Measurements from ENCODE around the gene FAM240B. TPM values are rescaled to one million over a fixed set of nuclear protein-coding genes. Genes with fewer than 3 reads are reported as not detected.

Gene FAM240B
- total RNA-seq, 2 experiments from 2014 or later = not detected

DNA sequence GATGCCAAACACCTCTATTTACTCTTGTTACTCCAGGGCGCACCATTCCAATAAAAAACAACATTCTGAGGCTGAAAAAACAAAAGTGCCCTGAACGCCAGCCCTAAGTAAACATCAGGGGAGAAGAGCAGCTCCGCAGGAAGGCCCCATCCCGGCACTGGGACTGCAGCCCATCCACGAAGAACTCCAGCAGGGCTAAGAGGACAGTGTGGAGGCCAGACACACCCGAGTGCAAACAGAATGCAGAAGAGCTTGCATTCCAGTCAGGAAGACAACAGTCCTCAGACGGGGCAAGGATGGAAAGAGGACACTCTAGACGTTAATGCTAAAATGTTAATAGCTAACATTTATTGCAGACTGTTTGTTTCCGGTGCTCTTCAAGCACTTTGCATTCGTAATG is 33.0 kb downstream of the FAM240B start:
- Mint-ChIP-seq H3K27ac (no peak overlapping the region), H3K4me1 (ENCODE audit: low read depth) (no peaks in the 10 kb centered on the region), H3K9me3 (no peaks in the 10 kb centered on the region), H3K27me3 (peaks cover 25% of the 10 kb centered on the region), H3K36me3 (ENCODE audit: low read depth) (no peaks in the 10 kb centered on the region), H3K4me3 (no peak overlapping the region)
- peak overlapping the region; percentile 15 for H3K4me3 ChIP-seq (ENCODE audit: low read length)
- H3K36me3 ChIP-seq (ENCODE audit: insufficient read depth, low read length) = no peaks in the 10 kb centered on the region
- ChIA-PET POLR2A (no interaction called here), CTCF (no interaction called here)
- H3K27me3 ChIP-seq (ENCODE audit: control insufficient read depth in 1 of 2, insufficient read depth in 2 of 2, low read length in 2 of 2) = no peaks in the 10 kb centered on the region
- ATAC-seq (ENCODE audit: poor library complexity) (no peak), DNase-seq (no peak)
- no peaks in the 10 kb centered on the region for H3K9me3 ChIP-seq (ENCODE audit: control insufficient read depth in 1 of 2, insufficient read depth in 1 of 2, low read length in 2 of 2)
- H3K4me1 ChIP-seq (ENCODE audit: insufficient read depth, low read length) = no peaks in the 10 kb centered on the region
- TF ChIP-seq, protein P1, sequence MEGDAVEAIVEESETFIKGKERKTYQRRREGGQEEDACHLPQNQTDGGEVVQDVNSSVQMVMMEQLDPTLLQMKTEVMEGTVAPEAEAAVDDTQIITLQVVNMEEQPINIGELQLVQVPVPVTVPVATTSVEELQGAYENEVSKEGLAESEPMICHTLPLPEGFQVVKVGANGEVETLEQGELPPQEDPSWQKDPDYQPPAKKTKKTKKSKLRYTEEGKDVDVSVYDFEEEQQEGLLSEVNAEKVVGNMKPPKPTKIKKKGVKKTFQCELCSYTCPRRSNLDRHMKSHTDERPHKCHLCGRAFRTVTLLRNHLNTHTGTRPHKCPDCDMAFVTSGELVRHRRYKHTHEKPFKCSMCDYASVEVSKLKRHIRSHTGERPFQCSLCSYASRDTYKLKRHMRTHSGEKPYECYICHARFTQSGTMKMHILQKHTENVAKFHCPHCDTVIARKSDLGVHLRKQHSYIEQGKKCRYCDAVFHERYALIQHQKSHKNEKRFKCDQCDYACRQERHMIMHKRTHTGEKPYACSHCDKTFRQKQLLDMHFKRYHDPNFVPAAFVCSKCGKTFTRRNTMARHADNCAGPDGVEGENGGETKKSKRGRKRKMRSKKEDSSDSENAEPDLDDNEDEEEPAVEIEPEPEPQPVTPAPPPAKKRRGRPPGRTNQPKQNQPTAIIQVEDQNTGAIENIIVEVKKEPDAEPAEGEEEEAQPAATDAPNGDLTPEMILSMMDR (IDR thresholded peaks at IDR 0.05) = no peak
- intact Hi-C loops (cut with DNase I, micrococcal nuclease) = no loop called here
- H3K27ac ChIP-seq (ENCODE audit: low read depth in 1 of 2, low read length in 2 of 2) = no peak overlapping the region

DNA sequence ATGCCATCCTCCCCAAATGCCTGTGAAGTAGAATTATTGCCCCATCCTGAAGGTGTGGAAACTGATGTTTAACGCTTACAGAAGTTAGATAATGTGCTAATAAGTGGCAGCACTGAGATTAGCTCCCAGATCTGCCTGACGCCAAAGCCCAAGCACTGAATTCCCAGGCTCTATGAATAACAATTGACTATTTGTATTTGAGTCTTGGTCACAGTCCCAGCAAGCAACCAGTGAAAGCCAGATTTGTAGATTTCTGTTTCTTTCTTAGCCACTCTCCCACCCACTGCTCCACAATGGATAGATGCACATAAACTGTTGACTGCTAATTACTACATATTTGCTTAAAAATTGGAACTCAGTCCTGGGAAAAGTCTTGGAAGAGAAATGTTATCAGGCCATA is 34.4 kb downstream of the FAM240B start:
- POLR2A ChIA-PET = no interaction called here
- ATAC-seq (ENCODE audit: poor library complexity) (no peak), DNase-seq (no peak)
- intact Hi-C loops (cut with DNase I, micrococcal nuclease) = no loop called here
- TF ChIP-seq, protein P1 (IDR thresholded peaks at IDR 0.05) = no peak
- Histone ChIP-seq H3K4me3 (ENCODE audit: low read length) (no peak overlapping the region), H3K36me3 (ENCODE audit: insufficient read depth, low read length) (no peaks in the 10 kb centered on the region), H3K4me1 (ENCODE audit: insufficient read depth, low read length) (no peaks in the 10 kb centered on the region), H3K27ac (ENCODE audit: low read depth in 1 of 2, low read length in 2 of 2) (no peak overlapping the region), H3K9me3 (ENCODE audit: control insufficient read depth in 1 of 2, insufficient read depth in 1 of 2, low read length in 2 of 2) (no peaks in the 10 kb centered on the region), H3K27me3 (ENCODE audit: control insufficient read depth in 1 of 2, insufficient read depth in 2 of 2, low read length in 2 of 2) (no peaks in the 10 kb centered on the region)
- Mint-ChIP-seq H3K27ac (no peak overlapping the region), H3K4me3 (no peak overlapping the region), H3K27me3 (peaks cover 23% of the 10 kb centered on the region), H3K4me1 (ENCODE audit: low read depth) (no peaks in the 10 kb centered on the region), H3K9me3 (no peaks in the 10 kb centered on the region), H3K36me3 (ENCODE audit: low read depth) (no peaks in the 10 kb centered on the region)
- CTCF ChIA-PET = no interaction called here

DNA sequence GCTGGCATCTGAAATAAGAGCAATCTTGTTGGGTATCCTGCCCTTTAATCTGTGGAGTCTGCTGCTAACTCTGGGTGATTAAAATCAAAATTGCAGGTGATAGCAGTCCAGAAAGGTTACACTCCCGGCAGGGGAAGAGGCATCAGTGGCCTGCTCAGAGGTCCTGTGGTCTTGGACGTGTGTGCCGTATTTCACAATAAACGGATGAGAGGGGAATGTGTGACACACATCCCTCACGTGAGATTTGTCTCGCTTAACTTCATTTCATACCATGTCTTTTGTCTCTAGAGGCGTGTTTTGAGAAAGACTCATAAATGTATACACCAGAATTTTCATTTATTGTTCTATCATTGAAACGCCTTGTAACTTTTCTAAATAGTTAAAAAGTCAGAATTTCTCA is 36.6 kb downstream of the FAM240B start:
- Mint-ChIP-seq H3K4me3 (no peak overlapping the region), H3K4me1 (ENCODE audit: low read depth) (no peaks in the 10 kb centered on the region), H3K9me3 (no peaks in the 10 kb centered on the region), H3K27me3 (peaks cover 20% of the 10 kb centered on the region), H3K36me3 (ENCODE audit: low read depth) (no peaks in the 10 kb centered on the region), H3K27ac (no peak overlapping the region)
- ChIA-PET POLR2A (no interaction called here), CTCF (no interaction called here)
- ATAC-seq (ENCODE audit: poor library complexity) = no peak
- intact Hi-C loops (cut with DNase I, micrococcal nuclease) = loop anchor here in 1 of 2 experiments (2.0 kb wide), 1 partner anchor 21 kb away; no protein-coding TSS in a partner anchor
- Histone ChIP-seq H3K27ac (ENCODE audit: low read depth in 1 of 2, low read length in 2 of 2) (no peak overlapping the region), H3K9me3 (ENCODE audit: control insufficient read depth in 1 of 2, insufficient read depth in 1 of 2, low read length in 2 of 2) (no peaks in the 10 kb centered on the region), H3K27me3 (ENCODE audit: control insufficient read depth in 1 of 2, insufficient read depth in 2 of 2, low read length in 2 of 2) (no peaks in the 10 kb centered on the region), H3K36me3 (ENCODE audit: insufficient read depth, low read length) (no peaks in the 10 kb centered on the region), H3K4me3 (ENCODE audit: low read length) (no peak overlapping the region), H3K4me1 (ENCODE audit: insufficient read depth, low read length) (no peaks in the 10 kb centered on the region)
- DNase-seq = no peak
- TF ChIP-seq, protein P1 (IDR thresholded peaks at IDR 0.05) = no peak

Data from CD4-positive, alpha-beta T cell (primary cell).